ENCODE results near the gene RASEF.

RASEF gene

DNA sequence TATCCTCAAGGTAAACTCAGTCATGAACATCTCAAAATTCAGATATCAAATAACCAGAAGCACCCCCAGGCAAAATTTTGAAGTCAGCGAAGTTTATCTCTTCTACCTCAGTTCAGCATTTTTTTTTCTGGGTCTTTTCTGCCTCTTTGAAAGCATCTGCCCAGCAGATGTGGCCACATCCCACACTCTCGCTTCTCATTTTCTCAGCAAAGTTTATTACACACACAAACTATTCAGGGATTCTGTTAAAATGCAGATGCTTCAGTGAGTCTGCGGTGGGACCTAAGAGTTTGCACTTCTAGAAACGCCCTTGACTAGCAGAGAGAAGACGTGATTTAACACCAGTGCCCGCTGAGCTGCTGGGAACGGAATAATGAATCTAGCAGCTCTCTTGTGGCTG lies 19.3 kb downstream of the RASEF start:
- TF ChIP-seq, protein P1, sequence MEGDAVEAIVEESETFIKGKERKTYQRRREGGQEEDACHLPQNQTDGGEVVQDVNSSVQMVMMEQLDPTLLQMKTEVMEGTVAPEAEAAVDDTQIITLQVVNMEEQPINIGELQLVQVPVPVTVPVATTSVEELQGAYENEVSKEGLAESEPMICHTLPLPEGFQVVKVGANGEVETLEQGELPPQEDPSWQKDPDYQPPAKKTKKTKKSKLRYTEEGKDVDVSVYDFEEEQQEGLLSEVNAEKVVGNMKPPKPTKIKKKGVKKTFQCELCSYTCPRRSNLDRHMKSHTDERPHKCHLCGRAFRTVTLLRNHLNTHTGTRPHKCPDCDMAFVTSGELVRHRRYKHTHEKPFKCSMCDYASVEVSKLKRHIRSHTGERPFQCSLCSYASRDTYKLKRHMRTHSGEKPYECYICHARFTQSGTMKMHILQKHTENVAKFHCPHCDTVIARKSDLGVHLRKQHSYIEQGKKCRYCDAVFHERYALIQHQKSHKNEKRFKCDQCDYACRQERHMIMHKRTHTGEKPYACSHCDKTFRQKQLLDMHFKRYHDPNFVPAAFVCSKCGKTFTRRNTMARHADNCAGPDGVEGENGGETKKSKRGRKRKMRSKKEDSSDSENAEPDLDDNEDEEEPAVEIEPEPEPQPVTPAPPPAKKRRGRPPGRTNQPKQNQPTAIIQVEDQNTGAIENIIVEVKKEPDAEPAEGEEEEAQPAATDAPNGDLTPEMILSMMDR (IDR thresholded peaks at IDR 0.05; ENCODE audit: insufficient read depth, low read length, missing control alignments): no peak
- no peak for DNase-seq (ENCODE audit: low read depth, low spot score)
- ChIA-PET POLR2A (no interaction called here), CTCF (no interaction called here)
- H3K4me3 ChIP-seq (ENCODE audit: low read depth, low read length): no peak overlapping the region

DNA sequence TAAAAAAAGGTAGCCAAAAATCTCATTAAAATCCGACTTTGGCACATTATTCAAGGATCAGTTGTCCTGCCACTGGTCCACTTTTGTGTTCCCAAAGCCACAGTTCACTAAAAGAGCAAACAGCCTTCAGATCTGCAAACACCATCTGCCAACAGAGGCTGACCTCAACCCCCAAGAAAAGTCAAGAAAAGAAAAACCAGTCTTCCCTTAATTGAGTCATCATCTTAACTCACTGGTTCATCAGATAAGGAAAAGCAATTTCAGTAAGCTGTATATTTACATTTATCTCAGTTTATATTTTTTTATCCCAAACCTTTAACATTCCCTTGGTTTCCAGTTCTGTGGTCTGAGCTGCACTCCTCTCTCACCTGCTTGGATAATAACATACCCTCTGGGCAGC lies 21.2 kb downstream of the RASEF start:
- no peak for DNase-seq (ENCODE audit: low read depth, low spot score)
- ChIA-PET CTCF (no interaction called here), POLR2A (no interaction called here)
- no peak overlapping the region for H3K4me3 ChIP-seq (ENCODE audit: low read depth, low read length)
- TF ChIP-seq, protein P1 (IDR thresholded peaks at IDR 0.05; ENCODE audit: insufficient read depth, low read length, missing control alignments): no peak

DNA sequence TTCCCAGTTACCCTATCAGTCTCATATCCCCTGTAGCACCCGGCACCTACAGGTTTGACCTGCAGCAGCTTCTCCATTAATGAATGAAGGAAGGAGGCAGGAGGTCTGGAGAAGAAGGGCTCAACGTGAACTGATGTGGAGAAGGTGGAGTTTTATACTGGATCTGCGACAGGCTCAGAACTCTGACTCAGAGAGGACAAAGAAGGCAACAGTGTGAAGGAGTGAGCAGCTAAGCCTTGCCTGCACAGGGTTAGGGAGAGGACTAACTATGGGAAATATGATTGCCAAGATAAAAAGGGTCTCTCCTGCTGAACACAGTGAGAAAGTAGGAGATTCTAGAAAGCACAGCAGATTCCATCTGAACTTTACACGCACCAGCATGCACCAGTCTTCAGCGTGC lies 23.6 kb downstream of the RASEF start:
- no peak for DNase-seq (ENCODE audit: low read depth, low spot score)
- H3K4me3 ChIP-seq (ENCODE audit: low read depth, low read length): no peak overlapping the region
- ChIA-PET POLR2A (no interaction called here), CTCF (no interaction called here)
- TF ChIP-seq, protein P1 (IDR thresholded peaks at IDR 0.05; ENCODE audit: insufficient read depth, low read length, missing control alignments): no peak

DNA sequence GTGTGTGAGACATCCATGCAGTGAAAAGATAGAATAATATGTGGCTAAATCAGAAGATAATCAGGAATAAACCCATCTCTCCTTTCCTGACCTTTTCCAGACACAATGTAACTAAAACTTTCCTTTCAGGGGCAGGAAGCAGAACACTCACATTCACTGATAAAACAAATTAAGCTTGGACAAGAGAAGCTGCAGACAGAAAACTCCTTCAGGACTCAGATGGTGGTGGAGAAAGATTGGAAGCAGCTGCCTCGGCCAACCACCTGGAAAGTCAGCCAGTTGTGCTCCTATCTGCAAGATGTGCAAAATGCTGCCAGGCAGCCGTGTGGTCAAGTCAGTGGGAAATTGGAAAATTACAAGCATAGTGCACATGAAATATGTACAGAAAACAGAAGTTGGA lies 26.9 kb downstream of the RASEF start:
- CTCF ChIA-PET: no interaction called here
- DNase-seq (ENCODE audit: low read depth, low spot score): no peak
- TF ChIP-seq, protein P1 (IDR thresholded peaks at IDR 0.05; ENCODE audit: insufficient read depth, low read length, missing control alignments): no peak
- H3K4me3 ChIP-seq (ENCODE audit: low read depth, low read length): no peak overlapping the region
- POLR2A ChIA-PET: no interaction called here

DNA sequence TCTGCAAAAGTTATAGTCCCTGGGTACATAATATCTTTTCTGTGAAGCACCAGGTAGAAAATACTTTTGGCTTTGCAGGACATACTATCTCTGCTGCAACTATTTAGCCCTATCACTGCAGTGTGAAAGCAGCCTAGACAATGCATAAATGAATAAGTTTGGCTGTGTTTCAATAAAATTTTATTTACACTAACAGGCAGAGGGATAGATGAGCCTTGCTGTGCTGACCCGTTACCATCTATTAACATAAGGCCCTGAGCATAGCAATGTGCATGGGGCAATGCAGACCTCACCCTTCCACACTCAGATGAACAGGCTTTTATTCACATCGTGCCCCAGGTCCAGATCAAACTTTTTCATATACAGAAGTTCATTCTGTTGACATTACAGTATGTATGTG lies 27.8 kb downstream of the RASEF start:
- POLR2A ChIA-PET: no interaction called here
- H3K4me3 ChIP-seq (ENCODE audit: low read depth, low read length): no peak overlapping the region
- CTCF ChIA-PET: no interaction called here
- TF ChIP-seq, protein P1 (IDR thresholded peaks at IDR 0.05; ENCODE audit: insufficient read depth, low read length, missing control alignments): no peak
- DNase-seq (ENCODE audit: low read depth, low spot score): no peak

DNA sequence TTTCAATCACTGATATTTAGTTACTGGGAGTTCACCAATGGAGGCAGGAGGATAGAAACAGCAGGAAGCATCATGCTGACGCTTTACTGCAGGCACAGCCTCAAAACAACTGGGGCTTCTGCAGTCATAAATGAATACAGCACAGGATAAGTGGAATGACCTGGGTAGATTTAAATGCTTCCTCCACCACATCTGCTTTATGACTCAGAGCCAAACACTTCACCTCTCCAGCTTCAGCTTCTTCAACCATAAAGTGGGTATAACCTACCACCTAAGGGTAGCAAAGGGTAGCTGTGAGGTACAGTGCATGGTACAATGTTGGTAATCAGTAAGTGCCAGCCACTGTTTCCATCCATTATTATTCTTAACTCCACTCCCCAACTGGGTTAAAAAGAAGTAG lies 28.4 kb downstream of the RASEF start:
- TF ChIP-seq, protein P1 (IDR thresholded peaks at IDR 0.05; ENCODE audit: insufficient read depth, low read length, missing control alignments): no peak
- ChIA-PET POLR2A (no interaction called here), CTCF (no interaction called here)
- H3K4me3 ChIP-seq (ENCODE audit: low read depth, low read length): no peak overlapping the region
- DNase-seq (ENCODE audit: low read depth, low spot score): no peak
